ENCODE results near the gene ARMC10. TPM values are rescaled to one million over a fixed set of nuclear protein-coding genes. Genes with fewer than 3 reads are reported as not detected.

ARMC10 gene
- total and polyA plus RNA-seq, 9 of the 15 experiments (the other 6 are each of a cell fraction or from before 2014, with no cell fraction given) = 17.0 to 113 (median 72.6) TPM

DNA sequence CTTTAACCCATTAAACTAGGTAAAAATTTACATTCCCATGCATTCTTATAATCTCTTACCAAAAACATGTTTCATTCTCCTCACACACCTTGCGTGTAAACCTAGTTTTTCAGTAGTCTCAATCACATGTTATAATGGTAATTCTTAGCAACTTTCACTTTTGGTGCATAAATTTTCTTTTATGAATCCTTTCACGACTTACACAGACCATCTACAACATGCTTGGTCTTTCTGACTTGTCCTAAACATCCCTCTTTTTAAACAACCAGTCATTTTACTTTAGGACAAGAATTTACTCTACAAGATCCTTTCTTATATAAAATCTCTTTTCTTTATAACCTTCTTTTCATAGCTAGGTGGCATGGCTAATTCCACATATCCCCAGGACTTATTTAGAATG, 26.1 kb upstream of the ARMC10 start (continued):
- TF ChIP-seq, protein P1, sequence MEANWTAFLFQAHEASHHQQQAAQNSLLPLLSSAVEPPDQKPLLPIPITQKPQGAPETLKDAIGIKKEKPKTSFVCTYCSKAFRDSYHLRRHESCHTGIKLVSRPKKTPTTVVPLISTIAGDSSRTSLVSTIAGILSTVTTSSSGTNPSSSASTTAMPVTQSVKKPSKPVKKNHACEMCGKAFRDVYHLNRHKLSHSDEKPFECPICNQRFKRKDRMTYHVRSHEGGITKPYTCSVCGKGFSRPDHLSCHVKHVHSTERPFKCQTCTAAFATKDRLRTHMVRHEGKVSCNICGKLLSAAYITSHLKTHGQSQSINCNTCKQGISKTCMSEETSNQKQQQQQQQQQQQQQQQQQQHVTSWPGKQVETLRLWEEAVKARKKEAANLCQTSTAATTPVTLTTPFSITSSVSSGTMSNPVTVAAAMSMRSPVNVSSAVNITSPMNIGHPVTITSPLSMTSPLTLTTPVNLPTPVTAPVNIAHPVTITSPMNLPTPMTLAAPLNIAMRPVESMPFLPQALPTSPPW (CRISPR knock-in tag; IDR thresholded peaks at IDR 0.05) = no peak
- TF ChIP-seq, protein P2, sequence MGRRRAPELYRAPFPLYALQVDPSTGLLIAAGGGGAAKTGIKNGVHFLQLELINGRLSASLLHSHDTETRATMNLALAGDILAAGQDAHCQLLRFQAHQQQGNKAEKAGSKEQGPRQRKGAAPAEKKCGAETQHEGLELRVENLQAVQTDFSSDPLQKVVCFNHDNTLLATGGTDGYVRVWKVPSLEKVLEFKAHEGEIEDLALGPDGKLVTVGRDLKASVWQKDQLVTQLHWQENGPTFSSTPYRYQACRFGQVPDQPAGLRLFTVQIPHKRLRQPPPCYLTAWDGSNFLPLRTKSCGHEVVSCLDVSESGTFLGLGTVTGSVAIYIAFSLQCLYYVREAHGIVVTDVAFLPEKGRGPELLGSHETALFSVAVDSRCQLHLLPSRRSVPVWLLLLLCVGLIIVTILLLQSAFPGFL (CRISPR knock-in tag; IDR thresholded peaks at IDR 0.05) = no peak
- TF ChIP-seq, protein P3, sequence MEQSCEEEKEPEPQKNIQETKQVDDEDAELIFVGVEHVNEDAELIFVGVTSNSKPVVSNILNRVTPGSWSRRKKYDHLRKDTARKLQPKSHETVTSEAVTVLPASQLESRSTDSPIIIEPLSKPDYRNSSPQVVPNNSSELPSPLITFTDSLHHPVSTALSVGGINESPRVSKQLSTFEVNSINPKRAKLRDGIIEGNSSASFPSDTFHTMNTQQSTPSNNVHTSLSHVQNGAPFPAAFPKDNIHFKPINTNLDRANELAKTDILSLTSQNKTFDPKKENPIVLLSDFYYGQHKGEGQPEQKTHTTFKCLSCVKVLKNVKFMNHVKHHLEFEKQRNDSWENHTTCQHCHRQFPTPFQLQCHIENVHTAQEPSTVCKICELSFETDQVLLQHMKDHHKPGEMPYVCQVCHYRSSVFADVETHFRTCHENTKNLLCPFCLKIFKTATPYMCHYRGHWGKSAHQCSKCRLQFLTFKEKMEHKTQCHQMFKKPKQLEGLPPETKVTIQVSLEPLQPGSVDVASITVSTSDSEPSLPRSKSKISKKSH (CRISPR knock-in tag; IDR thresholded peaks at IDR 0.05) = peak; percentile 87
- TF ChIP-seq CBX5 (IDR thresholded peaks at IDR 0.05; ENCODE audit: borderline replicate concordance, low read depth) (0 out of 2 replicates have a peak, but pooled peaks have one; percentile 46), RBM39 (optimal IDR thresholded peaks at IDR 0.05; ENCODE audit: low read depth, low read length) (no peak), HDAC3 (IDR thresholded peaks at IDR 0.05; ENCODE audit: borderline replicate concordance, partially characterized antibody) (no peak), ZNF436 (CRISPR knock-in tag; IDR thresholded peaks at IDR 0.05) (no peak), TRIM28 (IDR thresholded peaks at IDR 0.05) (0 out of 2 replicates have a peak, but pooled peaks have one; percentile 41), POLR2A (conservative IDR thresholded peaks at IDR 0.05) (no peak)
- TF ChIP-seq, protein P4, sequence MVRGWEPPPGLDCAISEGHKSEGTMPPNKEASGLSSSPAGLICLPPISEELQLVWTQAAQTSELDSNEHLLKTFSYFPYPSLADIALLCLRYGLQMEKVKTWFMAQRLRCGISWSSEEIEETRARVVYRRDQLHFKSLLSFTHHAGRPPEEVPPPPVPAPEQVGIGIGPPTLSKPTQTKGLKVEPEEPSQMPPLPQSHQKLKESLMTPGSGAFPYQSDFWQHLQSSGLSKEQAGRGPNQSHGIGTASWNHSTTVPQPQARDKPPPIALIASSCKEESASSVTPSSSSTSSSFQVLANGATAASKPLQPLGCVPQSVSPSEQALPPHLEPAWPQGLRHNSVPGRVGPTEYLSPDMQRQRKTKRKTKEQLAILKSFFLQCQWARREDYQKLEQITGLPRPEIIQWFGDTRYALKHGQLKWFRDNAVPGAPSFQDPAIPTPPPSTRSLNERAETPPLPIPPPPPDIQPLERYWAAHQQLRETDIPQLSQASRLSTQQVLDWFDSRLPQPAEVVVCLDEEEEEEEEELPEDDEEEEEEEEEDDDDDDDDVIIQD (CRISPR knock-in tag; IDR thresholded peaks at IDR 0.05) = no peak
- TF ChIP-seq, protein P5, sequence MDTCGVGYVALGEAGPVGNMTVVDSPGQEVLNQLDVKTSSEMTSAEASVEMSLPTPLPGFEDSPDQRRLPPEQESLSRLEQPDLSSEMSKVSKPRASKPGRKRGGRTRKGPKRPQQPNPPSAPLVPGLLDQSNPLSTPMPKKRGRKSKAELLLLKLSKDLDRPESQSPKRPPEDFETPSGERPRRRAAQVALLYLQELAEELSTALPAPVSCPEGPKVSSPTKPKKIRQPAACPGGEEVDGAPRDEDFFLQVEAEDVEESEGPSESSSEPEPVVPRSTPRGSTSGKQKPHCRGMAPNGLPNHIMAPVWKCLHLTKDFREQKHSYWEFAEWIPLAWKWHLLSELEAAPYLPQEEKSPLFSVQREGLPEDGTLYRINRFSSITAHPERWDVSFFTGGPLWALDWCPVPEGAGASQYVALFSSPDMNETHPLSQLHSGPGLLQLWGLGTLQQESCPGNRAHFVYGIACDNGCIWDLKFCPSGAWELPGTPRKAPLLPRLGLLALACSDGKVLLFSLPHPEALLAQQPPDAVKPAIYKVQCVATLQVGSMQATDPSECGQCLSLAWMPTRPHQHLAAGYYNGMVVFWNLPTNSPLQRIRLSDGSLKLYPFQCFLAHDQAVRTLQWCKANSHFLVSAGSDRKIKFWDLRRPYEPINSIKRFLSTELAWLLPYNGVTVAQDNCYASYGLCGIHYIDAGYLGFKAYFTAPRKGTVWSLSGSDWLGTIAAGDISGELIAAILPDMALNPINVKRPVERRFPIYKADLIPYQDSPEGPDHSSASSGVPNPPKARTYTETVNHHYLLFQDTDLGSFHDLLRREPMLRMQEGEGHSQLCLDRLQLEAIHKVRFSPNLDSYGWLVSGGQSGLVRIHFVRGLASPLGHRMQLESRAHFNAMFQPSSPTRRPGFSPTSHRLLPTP (IDR thresholded peaks at IDR 0.05; ENCODE audit: borderline replicate concordance, extremely low read depth, insufficient read length) = no peak
- TF ChIP-seq, protein P6, sequence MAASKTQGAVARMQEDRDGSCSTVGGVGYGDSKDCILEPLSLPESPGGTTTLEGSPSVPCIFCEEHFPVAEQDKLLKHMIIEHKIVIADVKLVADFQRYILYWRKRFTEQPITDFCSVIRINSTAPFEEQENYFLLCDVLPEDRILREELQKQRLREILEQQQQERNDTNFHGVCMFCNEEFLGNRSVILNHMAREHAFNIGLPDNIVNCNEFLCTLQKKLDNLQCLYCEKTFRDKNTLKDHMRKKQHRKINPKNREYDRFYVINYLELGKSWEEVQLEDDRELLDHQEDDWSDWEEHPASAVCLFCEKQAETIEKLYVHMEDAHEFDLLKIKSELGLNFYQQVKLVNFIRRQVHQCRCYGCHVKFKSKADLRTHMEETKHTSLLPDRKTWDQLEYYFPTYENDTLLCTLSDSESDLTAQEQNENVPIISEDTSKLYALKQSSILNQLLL (CRISPR knock-in tag; IDR thresholded peaks at IDR 0.05; ENCODE audit: borderline replicate concordance) = no peak
- TF ChIP-seq, protein P7, sequence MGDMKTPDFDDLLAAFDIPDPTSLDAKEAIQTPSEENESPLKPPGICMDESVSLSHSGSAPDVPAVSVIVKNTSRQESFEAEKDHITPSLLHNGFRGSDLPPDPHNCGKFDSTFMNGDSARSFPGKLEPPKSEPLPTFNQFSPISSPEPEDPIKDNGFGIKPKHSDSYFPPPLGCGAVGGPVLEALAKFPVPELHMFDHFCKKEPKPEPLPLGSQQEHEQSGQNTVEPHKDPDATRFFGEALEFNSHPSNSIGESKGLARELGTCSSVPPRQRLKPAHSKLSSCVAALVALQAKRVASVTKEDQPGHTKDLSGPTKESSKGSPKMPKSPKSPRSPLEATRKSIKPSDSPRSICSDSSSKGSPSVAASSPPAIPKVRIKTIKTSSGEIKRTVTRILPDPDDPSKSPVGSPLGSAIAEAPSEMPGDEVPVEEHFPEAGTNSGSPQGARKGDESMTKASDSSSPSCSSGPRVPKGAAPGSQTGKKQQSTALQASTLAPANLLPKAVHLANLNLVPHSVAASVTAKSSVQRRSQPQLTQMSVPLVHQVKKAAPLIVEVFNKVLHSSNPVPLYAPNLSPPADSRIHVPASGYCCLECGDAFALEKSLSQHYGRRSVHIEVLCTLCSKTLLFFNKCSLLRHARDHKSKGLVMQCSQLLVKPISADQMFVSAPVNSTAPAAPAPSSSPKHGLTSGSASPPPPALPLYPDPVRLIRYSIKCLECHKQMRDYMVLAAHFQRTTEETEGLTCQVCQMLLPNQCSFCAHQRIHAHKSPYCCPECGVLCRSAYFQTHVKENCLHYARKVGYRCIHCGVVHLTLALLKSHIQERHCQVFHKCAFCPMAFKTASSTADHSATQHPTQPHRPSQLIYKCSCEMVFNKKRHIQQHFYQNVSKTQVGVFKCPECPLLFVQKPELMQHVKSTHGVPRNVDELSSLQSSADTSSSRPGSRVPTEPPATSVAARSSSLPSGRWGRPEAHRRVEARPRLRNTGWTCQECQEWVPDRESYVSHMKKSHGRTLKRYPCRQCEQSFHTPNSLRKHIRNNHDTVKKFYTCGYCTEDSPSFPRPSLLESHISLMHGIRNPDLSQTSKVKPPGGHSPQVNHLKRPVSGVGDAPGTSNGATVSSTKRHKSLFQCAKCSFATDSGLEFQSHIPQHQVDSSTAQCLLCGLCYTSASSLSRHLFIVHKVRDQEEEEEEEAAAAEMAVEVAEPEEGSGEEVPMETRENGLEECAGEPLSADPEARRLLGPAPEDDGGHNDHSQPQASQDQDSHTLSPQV (IDR thresholded peaks at IDR 0.05) = no peak

Measured in K562 (cell line).